ENCODE data around the gene KIZ.

GRCh38 chr20:21185849-21186248, 60.0 kb downstream of the KIZ start:
- TF ChIP-seq CTCF (IDR thresholded peaks at IDR 0.05) (no peak), POLR2A (IDR thresholded peaks at IDR 0.05) (no peak)
